ENCODE data around the gene BCL2L14.

The BCL2L14 gene

GRCh38 chr12:12133259-12133658 lies 62.5 kb downstream of the BCL2L14 start:
- no peak for TF ChIP-seq TEAD4 (IDR thresholded peaks at IDR 0.05)
- TF ChIP-seq USF1 (IDR thresholded peaks at IDR 0.05), result no peak; the same call in 1 of the 2 replicates
- no peak for TF ChIP-seq RAD21 (IDR thresholded peaks at IDR 0.05; ENCODE audit: low read depth)
- no peak for TF ChIP-seq YY1 (IDR thresholded peaks at IDR 0.05; ENCODE audit: low read depth)
- TF ChIP-seq TAF1 (IDR thresholded peaks at IDR 0.05; ENCODE audit: low read depth), result no peak
- no peak for TF ChIP-seq EGR1 (IDR thresholded peaks at IDR 0.05)
- no peak for TF ChIP-seq TCF12 (IDR thresholded peaks at IDR 0.05; ENCODE audit: low read depth)
- no peak for TF ChIP-seq MAX (IDR thresholded peaks at IDR 0.05)
- TF ChIP-seq REST (IDR thresholded peaks at IDR 0.05; ENCODE audit: low read depth), result no peak

- TF ChIP-seq FOXM1 (IDR thresholded peaks at IDR 0.05; ENCODE audit: borderline replicate concordance, low read depth) (no peak), TCF12 (IDR thresholded peaks at IDR 0.05; ENCODE audit: low read depth) (no peak), YY1 (IDR thresholded peaks at IDR 0.05; ENCODE audit: low read depth) (no peak), USF1 (IDR thresholded peaks at IDR 0.05) (no peak), TAF1 (IDR thresholded peaks at IDR 0.05; ENCODE audit: low read depth) (no peak)
These were observed 63.0 kb downstream of the BCL2L14 start for GRCh38 chr12:12133785-12134184.

GRCh38 chr12:12138203-12139154 lies 67.7 kb downstream of the BCL2L14 start:
- TF ChIP-seq ZBTB7A (IDR thresholded peaks at IDR 0.05; ENCODE audit: low read depth) (no peak), FOXM1 (IDR thresholded peaks at IDR 0.05; ENCODE audit: borderline replicate concordance, low read depth) (no peak), TCF12 (IDR thresholded peaks at IDR 0.05; ENCODE audit: low read depth) (no peak), USF1 (IDR thresholded peaks at IDR 0.05) (no peak), EP300 (IDR thresholded peaks at IDR 0.05; ENCODE audit: borderline replicate concordance) (no peak), REST (IDR thresholded peaks at IDR 0.05; ENCODE audit: low read depth) (no peak), TAF1 (IDR thresholded peaks at IDR 0.05; ENCODE audit: low read depth) (no peak)

GRCh38 chr12:12141000-12141399 lies 70.3 kb downstream of the BCL2L14 start:
- TF ChIP-seq MAX (IDR thresholded peaks at IDR 0.05), result no peak
- no peak for TF ChIP-seq RAD21 (IDR thresholded peaks at IDR 0.05; ENCODE audit: low read depth)
- no peak for TF ChIP-seq CREB1 (IDR thresholded peaks at IDR 0.05; ENCODE audit: low read depth)
- TF ChIP-seq CEBPB (IDR thresholded peaks at IDR 0.05), result no peak
- TF ChIP-seq EGR1 (IDR thresholded peaks at IDR 0.05), result no peak
- no peak for TF ChIP-seq TEAD4 (IDR thresholded peaks at IDR 0.05)
- TF ChIP-seq USF1 (IDR thresholded peaks at IDR 0.05), result no peak
- TF ChIP-seq NFIC (IDR thresholded peaks at IDR 0.05), result no peak
- no peak for TF ChIP-seq TAF1 (IDR thresholded peaks at IDR 0.05; ENCODE audit: low read depth)
- TF ChIP-seq EP300 (IDR thresholded peaks at IDR 0.05; ENCODE audit: borderline replicate concordance), result no peak
- TF ChIP-seq FOXM1 (IDR thresholded peaks at IDR 0.05; ENCODE audit: borderline replicate concordance, low read depth), result no peak

- TF ChIP-seq CEBPB (IDR thresholded peaks at IDR 0.05) (no peak), REST (IDR thresholded peaks at IDR 0.05; ENCODE audit: low read depth) (no peak), CREB1 (IDR thresholded peaks at IDR 0.05; ENCODE audit: low read depth) (no peak), TCF12 (IDR thresholded peaks at IDR 0.05; ENCODE audit: low read depth) (no peak), ZBTB7A (IDR thresholded peaks at IDR 0.05; ENCODE audit: low read depth) (no peak), EGR1 (IDR thresholded peaks at IDR 0.05) (no peak), NFIC (IDR thresholded peaks at IDR 0.05) (no peak), FOXM1 (IDR thresholded peaks at IDR 0.05; ENCODE audit: borderline replicate concordance, low read depth) (no peak), TEAD4 (IDR thresholded peaks at IDR 0.05) (no peak), USF1 (IDR thresholded peaks at IDR 0.05) (no peak), RAD21 (IDR thresholded peaks at IDR 0.05; ENCODE audit: low read depth) (no peak), TAF1 (IDR thresholded peaks at IDR 0.05; ENCODE audit: low read depth) (no peak), EP300 (IDR thresholded peaks at IDR 0.05; ENCODE audit: borderline replicate concordance) (no peak), YY1 (IDR thresholded peaks at IDR 0.05; ENCODE audit: low read depth) (no peak), MAX (IDR thresholded peaks at IDR 0.05) (no peak)
These were observed 76.4 kb downstream of the BCL2L14 start for GRCh38 chr12:12147111-12147510.

Measured in Ishikawa (cell line).